HG02884 (cell line): ENCODE data around the gene KLHL40.

Experiments
- ATAC-seq: cut with Tn5 transposase; IDR thresholded peaks from one replicate; pipeline ENCODE4 v1.9.1; 2021; ENCODE audit warnings: mild to moderate bottlenecking, moderate library complexity; ENCODE audit not compliant: unreplicated experiment

KLHL40 gene

DNA sequence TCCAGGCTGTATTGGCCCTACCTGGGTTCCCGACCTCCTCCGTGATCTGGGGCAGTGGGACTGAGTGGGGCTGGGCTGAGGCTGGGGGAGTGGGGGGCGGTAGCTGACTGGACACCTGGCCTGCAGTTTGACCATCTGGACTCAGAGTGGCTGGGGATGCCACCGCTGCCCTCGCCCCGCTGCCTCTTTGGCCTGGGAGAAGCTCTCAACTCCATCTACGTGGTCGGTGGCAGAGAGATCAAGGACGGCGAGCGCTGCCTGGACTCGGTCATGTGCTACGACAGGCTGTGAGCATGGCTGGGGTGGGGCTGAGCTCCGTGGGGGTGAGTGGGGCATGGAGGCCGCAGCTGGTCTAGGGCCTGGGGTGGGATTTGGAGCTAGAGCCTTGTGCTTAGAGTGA, 2.7 kb downstream of the KLHL40 start:
- ATAC-seq: no peak

- ATAC-seq: no peak
Observed at GRCh38 chr3:42688487-42689420, 3.4 kb downstream of the KLHL40 start.

DNA sequence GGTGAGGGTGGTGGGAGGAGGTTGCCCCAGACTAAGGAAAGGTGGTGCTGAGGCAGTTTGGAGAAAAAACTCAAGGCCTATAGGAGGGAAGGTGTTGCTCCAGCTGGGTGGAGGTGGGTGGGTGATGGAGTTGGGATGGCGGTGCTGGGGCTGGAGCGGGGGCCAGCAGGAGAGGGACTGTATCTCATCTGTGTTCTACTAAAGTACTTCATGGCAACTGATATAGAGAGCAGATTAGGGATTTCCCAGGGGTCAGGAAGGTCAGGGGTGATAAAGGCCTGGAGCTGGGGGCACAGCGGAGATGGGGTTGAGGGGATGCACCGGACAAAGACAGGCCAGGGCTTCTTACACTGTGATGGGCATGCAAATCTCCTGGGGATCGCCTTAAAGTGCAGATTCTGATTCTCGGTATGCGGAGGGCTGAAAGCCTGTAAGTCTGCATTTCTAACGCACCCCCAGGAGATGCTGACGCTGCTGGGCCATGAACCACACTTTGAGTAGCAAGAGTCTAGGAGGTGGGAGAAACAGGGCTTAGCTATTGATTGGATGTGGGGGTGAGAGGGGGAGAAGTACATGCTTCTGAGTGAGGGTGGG, 4.2 kb downstream of the KLHL40 start:
- ATAC-seq: no peak

- no peak for ATAC-seq
Observed at GRCh38 chr3:42690191-42690590, 4.9 kb downstream of the KLHL40 start.

DNA sequence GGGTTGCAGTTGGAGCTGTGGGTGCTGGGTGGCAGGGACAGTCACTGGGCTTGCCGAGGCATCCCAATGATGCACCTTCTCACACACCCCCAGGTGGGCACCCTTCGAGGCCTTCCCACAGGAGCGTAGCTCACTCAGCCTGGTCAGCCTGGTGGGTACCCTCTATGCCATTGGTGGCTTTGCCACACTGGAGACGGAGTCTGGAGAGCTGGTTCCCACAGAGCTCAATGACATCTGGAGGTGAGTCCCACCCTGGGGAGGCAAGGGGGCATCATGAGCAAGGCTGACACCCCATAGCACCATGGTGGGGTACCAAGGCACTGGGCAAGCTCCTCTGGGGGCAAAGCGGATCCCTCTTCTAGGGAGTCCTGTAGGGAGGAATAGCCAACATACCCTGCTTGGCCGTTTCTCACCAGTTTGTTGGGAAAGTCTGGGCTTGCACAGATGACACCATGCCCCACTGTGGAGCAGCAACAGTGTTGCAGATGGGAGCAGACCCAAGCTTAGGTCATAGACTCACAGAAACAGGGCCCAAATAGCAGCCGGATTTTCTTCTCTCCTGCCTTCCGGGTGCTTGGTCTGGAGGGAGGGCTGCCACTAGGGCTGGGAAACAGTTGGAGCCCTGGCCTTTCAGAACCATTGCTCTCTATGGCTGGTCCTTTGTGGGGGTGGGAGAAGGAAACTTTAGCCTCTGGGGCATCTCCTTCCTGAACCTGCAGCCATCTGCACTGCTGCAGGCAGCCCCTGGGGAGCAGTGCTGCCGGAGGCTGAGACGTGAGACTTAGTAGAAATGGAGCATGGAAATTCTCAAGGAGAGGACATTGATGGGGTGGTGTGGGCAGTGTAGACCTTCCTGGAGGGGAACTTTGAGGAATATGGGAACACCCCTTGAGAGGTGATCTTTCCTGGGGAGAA, 5.7 kb downstream of the KLHL40 start:
- ATAC-seq: no peak

DNA sequence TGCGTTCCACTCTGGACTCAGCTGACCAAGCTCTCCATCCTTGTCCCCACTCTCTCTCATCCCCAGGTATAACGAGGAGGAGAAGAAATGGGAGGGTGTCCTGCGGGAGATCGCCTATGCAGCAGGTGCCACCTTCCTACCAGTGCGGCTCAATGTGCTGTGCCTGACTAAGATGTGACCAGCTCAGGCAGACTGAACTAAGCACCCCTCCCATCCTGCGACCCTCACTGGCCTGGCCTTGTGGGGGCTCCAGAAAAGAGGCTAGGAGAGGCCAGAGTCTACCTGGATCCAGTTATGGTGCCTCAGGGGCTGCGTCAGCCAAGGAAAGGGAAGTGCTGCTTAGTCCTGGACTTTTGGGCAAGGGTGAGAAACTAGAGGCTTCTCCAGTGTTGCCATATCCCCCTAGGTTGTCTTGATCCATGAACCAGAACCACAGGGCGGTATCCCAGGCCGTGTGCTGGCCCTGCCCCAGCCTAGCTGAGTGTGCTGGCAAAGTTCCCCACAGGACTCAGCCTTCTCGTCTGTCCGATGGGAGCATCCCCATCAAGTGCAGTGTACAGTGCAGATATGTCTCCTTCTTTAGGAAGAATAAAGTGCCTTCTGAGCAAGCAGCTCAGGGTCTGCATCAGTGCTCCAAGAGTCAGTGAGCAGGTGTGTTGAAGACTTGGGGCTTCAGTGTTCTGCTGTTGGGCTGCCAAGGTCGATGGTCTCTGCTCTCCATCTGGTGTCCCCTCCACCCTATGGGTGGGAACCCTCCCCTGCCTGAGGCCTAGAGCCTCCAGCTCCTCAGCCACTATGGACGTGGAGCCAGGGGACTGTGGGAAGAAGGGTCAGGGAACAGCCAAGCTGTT, 6.7 kb downstream of the KLHL40 start:
- ATAC-seq: no peak

- no peak for ATAC-seq
Observed at GRCh38 chr3:42692667-42693529, 7.6 kb downstream of the KLHL40 start.

DNA sequence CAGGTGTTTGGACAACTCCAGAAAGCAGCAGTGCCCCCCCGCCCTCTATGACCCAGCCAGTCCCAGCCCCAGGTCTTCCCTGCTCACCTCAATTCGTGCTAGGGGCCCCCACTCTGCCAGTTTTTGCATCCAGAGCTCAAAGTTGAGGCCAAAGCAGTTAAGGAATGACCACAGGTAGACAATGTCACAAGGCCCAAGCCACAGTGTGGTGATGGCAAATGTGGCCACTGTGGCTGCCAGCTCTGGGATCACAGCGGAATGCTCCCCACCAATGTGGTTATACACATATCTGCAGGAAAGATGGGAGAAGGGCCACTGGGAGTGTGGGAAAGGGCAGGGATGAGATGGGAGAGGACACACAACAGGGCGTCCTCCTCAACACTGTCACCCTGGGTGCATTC, 8.2 kb downstream of the KLHL40 start:
- no peak for ATAC-seq

DNA sequence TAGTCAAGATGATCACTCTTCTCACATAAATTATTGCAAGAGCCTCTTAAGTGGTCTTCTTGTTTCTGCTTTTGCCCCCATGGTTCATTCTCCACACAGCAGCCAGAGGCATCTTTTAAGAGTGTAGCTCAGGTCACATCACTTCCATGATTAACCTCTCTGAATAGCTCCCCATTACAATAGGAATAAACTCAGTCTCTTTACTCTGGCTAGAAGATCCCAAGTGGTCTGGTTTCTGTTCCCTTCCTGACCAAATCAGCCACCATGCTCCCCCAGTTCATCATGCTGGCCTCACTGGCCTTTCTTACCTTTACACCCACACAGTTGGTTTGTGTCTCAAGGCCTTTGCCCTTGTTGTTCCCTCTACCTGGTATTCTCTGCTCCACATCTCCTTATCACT, 9.0 kb downstream of the KLHL40 start:
- no peak for ATAC-seq

DNA sequence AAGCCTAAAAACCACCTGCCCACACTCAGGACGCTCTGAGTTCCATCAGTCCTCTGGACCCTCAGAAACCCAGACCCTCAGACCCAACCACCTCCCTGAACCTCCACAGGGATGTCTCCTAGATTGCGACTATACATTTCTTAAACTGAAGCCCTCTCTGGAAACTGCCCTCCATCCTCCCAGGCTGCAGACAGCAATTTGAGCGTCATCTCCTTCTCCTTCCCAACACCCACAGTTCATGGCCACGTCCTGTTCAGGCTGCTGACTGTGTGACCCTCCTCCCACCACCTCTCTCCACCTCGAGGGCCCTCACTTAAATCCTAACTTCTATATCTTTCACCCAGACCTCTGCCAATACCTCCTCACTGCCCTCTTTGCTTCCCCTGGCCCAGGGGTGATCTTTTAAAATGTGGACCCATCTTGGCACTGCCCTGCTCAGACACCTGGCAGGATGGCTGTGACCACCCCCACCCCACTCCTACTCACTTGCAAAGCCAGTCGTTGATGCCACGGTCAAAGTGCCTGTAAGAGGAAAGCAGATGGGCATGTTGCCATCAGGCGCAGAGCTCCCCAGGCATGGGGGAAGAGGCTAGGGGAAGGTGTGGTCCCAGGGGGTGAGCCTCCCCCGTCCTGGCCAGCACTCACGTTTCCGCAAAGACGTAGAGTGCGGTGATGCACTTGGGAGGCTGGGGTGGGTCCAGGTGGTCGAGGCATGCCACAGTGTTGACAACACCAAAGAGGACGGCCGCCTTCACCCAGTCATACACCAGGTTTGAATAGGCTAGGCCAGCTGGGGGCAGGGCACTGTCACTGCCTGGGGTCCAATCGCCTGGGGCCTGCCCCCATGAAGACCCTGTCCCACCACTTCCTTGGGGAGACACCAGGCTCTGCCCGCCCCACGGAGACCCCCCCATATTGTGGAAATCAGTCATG, 11.3 kb downstream of the KLHL40 start:
- no peak for ATAC-seq

GRCh38 chr3:42697289-42698051, 12.1 kb downstream of the KLHL40 start:
- no peak for ATAC-seq

GRCh38 chr3:42698216-42698910, 13.0 kb downstream of the KLHL40 start:
- no peak for ATAC-seq

DNA sequence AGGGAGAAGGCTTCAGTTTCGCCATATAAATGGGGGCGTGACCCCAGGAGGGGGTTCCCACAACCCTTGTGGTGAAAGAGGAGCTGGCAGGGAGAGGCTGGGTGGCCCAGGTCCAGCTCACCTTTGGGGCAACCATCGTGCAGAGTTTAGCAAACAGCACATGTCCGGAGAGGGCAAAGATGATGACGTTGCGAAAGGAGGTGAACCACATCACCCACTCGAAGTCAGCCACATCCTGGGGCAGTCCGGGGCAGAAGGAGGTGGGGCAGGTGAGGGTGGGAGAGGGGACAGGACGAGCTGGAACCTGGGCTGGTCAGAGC, 13.5 kb downstream of the KLHL40 start:
- no peak for ATAC-seq

DNA sequence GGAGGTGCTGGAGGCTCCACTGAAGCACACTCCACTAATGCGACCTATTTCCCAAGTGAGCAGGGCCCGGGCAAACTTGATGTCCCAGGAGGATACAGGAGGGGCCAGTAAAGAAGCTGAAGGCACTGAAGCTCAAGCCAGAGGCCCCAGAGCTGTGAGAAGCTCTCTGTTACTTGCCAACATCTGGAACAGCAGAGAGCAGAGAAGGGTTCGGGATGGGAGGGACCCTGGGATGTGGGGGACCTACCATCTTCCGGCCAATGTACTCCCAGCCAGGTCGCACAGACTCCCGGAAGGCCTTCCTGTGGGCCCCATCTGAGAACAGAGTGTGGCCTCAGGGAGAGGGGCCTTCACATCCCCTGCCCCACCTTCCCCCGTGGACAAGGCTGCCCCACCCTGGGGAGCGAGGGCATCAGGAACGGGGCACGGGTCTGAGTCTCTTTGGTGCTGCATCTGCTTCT, 14.2 kb downstream of the KLHL40 start:
- ATAC-seq: no peak

GRCh38 chr3:42700366-42701288, 15.3 kb downstream of the KLHL40 start:
- ATAC-seq: no peak
